Duodenal mucosa (tissue), 2 donors: ENCODE measurements around the gene LAIR2.
"Not testable (repeated sequence)": the region's sequence is repeated elsewhere in the genome, so short reads cannot be mapped to it uniquely, and the experiment has no call there.

Experiments
- H3K27ac ChIP-seq: one replicate; pipeline ENCODE4 v1.7.0; 2013; ENCODE audit warnings: low read depth, low read length
- H3K27me3 ChIP-seq, 2 donors: one replicate each; pipeline ENCODE4 v1.7.0; 2013; ENCODE audit warnings: low read length in 2 of 2, control low read depth in 1 of 2; ENCODE audit not compliant: insufficient read depth in 2 of 2, control insufficient read depth in 1 of 2
- H3K36me3 ChIP-seq, 2 donors: one replicate each; pipeline ENCODE4 v1.7.0; 2013; ENCODE audit warnings: low read length in 2 of 2, control low read depth in 1 of 2; ENCODE audit not compliant: insufficient read depth in 2 of 2, control insufficient read depth in 1 of 2
- H3K4me1 ChIP-seq, 2 donors: one replicate each; pipeline ENCODE4 v1.7.0; 2013; ENCODE audit warnings: low read length in 2 of 2, control low read depth in 1 of 2; ENCODE audit not compliant: insufficient read depth in 2 of 2, control insufficient read depth in 1 of 2
- H3K4me3 ChIP-seq, 2 donors: one replicate each; pipeline ENCODE4 v1.7.0; 2013; ENCODE audit warnings: low read length in 2 of 2, low read depth in 1 of 2
- H3K9ac ChIP-seq, 2 donors: one replicate each; pipeline ENCODE4 v1.7.0; 2013; ENCODE audit warnings: low read length in 2 of 2, low read depth in 1 of 2
- H3K9me3 ChIP-seq, 2 donors: one replicate each; pipeline ENCODE4 v1.7.0; 2013; ENCODE audit warnings: low read length in 2 of 2, control low read depth in 1 of 2; ENCODE audit not compliant: control insufficient read depth in 1 of 2

The LAIR2 gene

GRCh38 chr19:54493056-54493455 lies 9.6 kb upstream of the LAIR2 start:
- H3K4me3 ChIP-seq, H3K27me3 ChIP-seq, H3K9ac ChIP-seq, H3K9me3 ChIP-seq, H3K36me3 ChIP-seq, H3K27ac ChIP-seq, H3K4me1 ChIP-seq: not testable (repeated sequence)

DNA sequence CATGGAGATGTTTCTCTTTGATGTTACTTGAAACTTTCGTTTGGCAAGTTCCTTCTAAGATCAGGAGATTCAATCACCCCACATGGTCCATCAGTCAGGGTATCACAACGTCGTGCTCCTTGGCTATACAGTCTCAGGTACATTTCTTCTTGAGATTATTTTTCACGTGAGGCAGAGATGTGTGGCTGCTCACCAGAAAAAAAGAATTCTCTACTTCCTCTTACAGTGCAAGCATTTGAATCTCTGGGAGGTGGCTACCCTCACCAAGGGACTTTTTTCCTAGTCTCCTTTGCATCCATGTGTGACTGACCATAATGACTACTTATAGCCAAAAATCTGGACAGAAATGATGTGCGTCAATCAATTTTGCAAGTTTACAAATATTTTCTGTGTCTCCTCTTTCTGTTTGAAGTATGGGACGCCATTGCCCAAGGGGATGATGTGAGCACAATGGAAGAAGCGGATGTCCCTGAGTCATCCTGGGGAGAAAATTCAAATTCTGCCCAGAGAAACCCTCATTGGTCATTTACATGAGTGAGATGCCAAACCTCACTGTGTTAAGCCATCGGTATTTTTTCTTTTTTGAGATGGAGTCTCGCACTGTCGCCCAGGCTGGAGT lies 8.6 kb upstream of the LAIR2 start:
- Histone ChIP-seq H3K9ac (no peak overlapping the region), H3K4me1 (no peaks in the 10 kb centered on the region), H3K36me3 (no peaks in the 10 kb centered on the region), H3K27me3 (peaks cover 3 to 6% of the 10 kb centered on the region in 2 donors), H3K4me3 (no peak overlapping the region), H3K27ac (no peak overlapping the region), H3K9me3 (no peaks in the 10 kb centered on the region)

GRCh38 chr19:54495284-54495683 lies 7.3 kb upstream of the LAIR2 start:
- not testable (repeated sequence) for H3K4me1 ChIP-seq, H3K4me3 ChIP-seq, H3K27me3 ChIP-seq, H3K27ac ChIP-seq, H3K36me3 ChIP-seq, H3K9me3 ChIP-seq, H3K9ac ChIP-seq

- not testable (repeated sequence) for H3K27ac ChIP-seq, H3K9ac ChIP-seq, H3K27me3 ChIP-seq, H3K9me3 ChIP-seq, H3K36me3 ChIP-seq, H3K4me3 ChIP-seq, H3K4me1 ChIP-seq
Observed at GRCh38 chr19:54497747-54498450, 4.7 kb upstream of the LAIR2 start.

- H3K9ac ChIP-seq, H3K4me1 ChIP-seq, H3K27me3 ChIP-seq, H3K27ac ChIP-seq, H3K36me3 ChIP-seq, H3K9me3 ChIP-seq, H3K4me3 ChIP-seq: not testable (repeated sequence)
Observed at GRCh38 chr19:54498451-54498772, 4.2 kb upstream of the LAIR2 start.

GRCh38 chr19:54505542-54505941 lies 2.9 kb downstream of the LAIR2 start:
- not testable (repeated sequence) for H3K36me3 ChIP-seq, H3K4me3 ChIP-seq, H3K27ac ChIP-seq, H3K9ac ChIP-seq, H3K4me1 ChIP-seq, H3K27me3 ChIP-seq, H3K9me3 ChIP-seq

GRCh38 chr19:54506079-54506478 lies 3.4 kb downstream of the LAIR2 start:
- Histone ChIP-seq H3K27me3 (peaks cover 0 to 3% of the 10 kb centered on the region in 2 donors), H3K27ac (no peak overlapping the region), H3K4me3 (no peak overlapping the region), H3K9me3 (no peaks in the 10 kb centered on the region), H3K36me3 (no peaks in the 10 kb centered on the region), H3K4me1 (peaks cover 4 to 8% of the 10 kb centered on the region in 2 donors), H3K9ac (no peak overlapping the region)

DNA sequence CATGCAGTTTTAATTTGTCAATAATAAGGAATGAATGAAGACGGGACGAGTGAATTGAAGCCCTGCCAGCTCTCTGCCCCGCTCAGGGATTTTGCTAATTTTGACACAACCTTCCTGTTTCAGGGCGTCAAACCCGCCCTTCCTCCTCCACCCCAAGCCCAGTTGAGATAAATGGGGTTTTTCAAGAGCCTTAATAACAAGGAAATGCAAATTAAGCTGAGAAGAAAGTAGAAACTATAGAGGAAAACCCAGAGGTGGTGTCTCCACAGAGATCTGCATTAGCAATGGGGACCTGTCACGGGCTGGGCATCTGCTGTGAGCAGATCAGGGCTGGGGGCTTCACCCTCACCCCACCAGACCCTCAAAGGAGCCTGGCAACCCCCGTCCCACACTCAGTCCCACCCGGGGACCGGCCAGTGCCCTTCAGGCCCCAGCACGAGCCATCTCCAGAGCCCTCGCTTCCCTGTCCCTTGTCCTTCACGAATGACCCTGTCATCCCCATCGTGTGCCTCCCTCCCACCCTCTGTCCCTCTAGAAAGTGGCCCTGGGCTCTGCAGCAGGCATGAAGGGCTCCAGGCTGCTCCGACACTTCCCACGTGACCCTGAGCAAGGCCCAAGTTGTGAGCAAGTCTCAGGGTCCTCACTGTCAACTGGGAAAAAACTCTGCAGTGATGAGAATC lies 4.5 kb downstream of the LAIR2 start:
- H3K4me1 ChIP-seq, H3K36me3 ChIP-seq, H3K27ac ChIP-seq, H3K9ac ChIP-seq, H3K9me3 ChIP-seq, H3K4me3 ChIP-seq, H3K27me3 ChIP-seq: not testable (repeated sequence)

DNA sequence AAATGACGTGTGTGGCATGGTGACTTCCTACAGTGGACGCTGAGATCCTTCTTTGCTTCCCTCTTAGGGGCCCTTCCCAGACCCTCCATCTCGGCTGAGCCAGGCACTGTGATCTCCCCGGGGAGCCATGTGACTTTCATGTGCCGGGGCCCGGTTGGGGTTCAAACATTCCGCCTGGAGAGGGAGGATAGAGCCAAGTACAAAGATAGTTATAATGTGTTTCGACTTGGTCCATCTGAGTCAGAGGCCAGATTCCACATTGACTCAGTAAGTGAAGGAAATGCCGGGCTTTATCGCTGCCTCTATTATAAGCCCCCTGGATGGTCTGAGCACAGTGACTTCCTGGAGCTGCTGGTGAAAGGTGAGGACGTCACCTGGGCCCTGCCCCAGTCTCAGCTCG lies 5.2 kb downstream of the LAIR2 start:
- H3K4me1 ChIP-seq: peaks cover 4 to 8% of the 10 kb centered on the region in 2 donors
- H3K9ac ChIP-seq: no peak overlapping the region
- no peaks in the 10 kb centered on the region for H3K9me3 ChIP-seq
- H3K36me3 ChIP-seq: no peaks in the 10 kb centered on the region
- peaks cover 0 to 3% of the 10 kb centered on the region in 2 donors for H3K27me3 ChIP-seq
- no peak overlapping the region for H3K4me3 ChIP-seq
- H3K27ac ChIP-seq: no peak overlapping the region

GRCh38 chr19:54508487-54508886 lies 5.9 kb downstream of the LAIR2 start:
- H3K27me3 ChIP-seq, H3K27ac ChIP-seq, H3K4me3 ChIP-seq: not testable (repeated sequence)

More at GRCh38 chr19:54508487-54508886, 5.9 kb downstream of the LAIR2 start:
- H3K4me1 ChIP-seq, H3K36me3 ChIP-seq, H3K9me3 ChIP-seq, H3K9ac ChIP-seq: not testable (repeated sequence)
